ENCODE measurements around the gene LHFPL3.
"Not testable (repeated sequence)": the region's sequence is repeated elsewhere in the genome, so short reads cannot be mapped to it uniquely, and the experiment has no call there.

GRCh38 chr7:104563350-104563901 lies 235.0 kb downstream of the LHFPL3 start:
- TF ChIP-seq POLR2A (IDR thresholded peaks at IDR 0.05); CTCF (IDR thresholded peaks at IDR 0.05 in 4 of 5, conservative IDR thresholded peaks at IDR 0.05 in 1 of 5): not testable (repeated sequence)
